Fibroblast of lung (primary cell): Measurements from ENCODE around the gene ARL2BP.

Experiments used
- EZH2 ChIP-seq: IDR thresholded peaks from 2 replicates; pipeline ENCODE4 v1.5.1; 2012; ENCODE audit warnings: low read length, control low read depth, mild to moderate bottlenecking; ENCODE audit errors: missing control alignments
- TF ChIP-seq, protein P1 (sequence below), 2 donors: IDR thresholded peaks in 1 of 2; conservative IDR thresholded peaks in 1 of 2; 1 replicate in 1 of 2; 2 replicates in 1 of 2; pipeline ENCODE4 v1.5.1; 2011 to 2012; ENCODE audit warnings: low read length in 2 of 2, control low read depth in 1 of 2, inconsistent platforms in 1 of 2, low read depth in 1 of 2, mild to moderate bottlenecking in 1 of 2

DNA sequence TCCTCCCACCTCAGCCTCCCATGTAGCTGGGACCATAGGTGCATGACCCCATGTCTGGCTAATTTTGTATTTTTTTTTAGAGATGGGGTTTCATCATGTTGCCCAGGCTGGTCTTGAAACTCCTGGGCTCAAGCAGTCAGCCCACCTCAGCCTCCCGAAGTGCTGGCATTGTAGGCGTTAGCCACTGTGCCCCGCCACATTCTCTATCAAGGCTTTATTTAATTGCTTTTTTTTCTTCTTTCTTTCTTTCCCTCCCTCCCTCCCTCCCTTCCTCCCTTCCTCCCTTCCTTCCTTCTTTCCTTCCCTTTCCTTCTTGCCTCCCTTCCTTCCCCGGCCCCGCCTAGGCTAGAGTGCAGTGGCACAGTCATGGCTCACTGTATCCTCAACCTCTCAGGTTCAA is 35.3 kb upstream of the ARL2BP start:
- TF ChIP-seq, protein P1, sequence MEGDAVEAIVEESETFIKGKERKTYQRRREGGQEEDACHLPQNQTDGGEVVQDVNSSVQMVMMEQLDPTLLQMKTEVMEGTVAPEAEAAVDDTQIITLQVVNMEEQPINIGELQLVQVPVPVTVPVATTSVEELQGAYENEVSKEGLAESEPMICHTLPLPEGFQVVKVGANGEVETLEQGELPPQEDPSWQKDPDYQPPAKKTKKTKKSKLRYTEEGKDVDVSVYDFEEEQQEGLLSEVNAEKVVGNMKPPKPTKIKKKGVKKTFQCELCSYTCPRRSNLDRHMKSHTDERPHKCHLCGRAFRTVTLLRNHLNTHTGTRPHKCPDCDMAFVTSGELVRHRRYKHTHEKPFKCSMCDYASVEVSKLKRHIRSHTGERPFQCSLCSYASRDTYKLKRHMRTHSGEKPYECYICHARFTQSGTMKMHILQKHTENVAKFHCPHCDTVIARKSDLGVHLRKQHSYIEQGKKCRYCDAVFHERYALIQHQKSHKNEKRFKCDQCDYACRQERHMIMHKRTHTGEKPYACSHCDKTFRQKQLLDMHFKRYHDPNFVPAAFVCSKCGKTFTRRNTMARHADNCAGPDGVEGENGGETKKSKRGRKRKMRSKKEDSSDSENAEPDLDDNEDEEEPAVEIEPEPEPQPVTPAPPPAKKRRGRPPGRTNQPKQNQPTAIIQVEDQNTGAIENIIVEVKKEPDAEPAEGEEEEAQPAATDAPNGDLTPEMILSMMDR (conservative IDR thresholded peaks at IDR 0.05 in 1 of 2, IDR thresholded peaks at IDR 0.05 in 1 of 2; ENCODE audit: low read depth in 1 of 2, low read length in 2 of 2), result no peak
- TF ChIP-seq EZH2, result no peak
